Testis (tissue), 2 donors: ENCODE results near the gene LYRM4.

Experiments
- POLR2A ChIP-seq: fragments of 450-650 bp; IDR thresholded peaks from one replicate; pipeline ENCODE4 v1.6.1; 2017; ENCODE audit warnings: antibody characterized with exemption, mild to moderate bottlenecking, moderate library complexity
- TF ChIP-seq, protein P1 (sequence below), 3 experiments: fragments of 450-650 bp in 2 of 3; fragments of 200-600 bp in 1 of 3; sonication (generic) in 1 of 3; IDR thresholded peaks; one replicate each; pipeline ENCODE4 v1.5.1; 2016 to 2019; ENCODE audit warnings: antibody characterized with exemption in 3 of 3, mild to moderate bottlenecking in 2 of 3, moderate library complexity in 1 of 3

- TF ChIP-seq, protein P1, sequence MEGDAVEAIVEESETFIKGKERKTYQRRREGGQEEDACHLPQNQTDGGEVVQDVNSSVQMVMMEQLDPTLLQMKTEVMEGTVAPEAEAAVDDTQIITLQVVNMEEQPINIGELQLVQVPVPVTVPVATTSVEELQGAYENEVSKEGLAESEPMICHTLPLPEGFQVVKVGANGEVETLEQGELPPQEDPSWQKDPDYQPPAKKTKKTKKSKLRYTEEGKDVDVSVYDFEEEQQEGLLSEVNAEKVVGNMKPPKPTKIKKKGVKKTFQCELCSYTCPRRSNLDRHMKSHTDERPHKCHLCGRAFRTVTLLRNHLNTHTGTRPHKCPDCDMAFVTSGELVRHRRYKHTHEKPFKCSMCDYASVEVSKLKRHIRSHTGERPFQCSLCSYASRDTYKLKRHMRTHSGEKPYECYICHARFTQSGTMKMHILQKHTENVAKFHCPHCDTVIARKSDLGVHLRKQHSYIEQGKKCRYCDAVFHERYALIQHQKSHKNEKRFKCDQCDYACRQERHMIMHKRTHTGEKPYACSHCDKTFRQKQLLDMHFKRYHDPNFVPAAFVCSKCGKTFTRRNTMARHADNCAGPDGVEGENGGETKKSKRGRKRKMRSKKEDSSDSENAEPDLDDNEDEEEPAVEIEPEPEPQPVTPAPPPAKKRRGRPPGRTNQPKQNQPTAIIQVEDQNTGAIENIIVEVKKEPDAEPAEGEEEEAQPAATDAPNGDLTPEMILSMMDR (IDR thresholded peaks at IDR 0.05) = no peak
- TF ChIP-seq POLR2A = no peak
These were observed 103.1 kb downstream of the LYRM4 start for GRCh38 chr6:5157621-5158138.
